GM21515 (cell line): ENCODE measurements around the gene APLP1.
"Not testable (repeated sequence)": the region's sequence is repeated elsewhere in the genome, so short reads cannot be mapped to it uniquely, and the experiment has no call there.

Experiments used
- ATAC-seq: cut with Tn5 transposase; IDR thresholded peaks from one replicate; pipeline ENCODE4 v1.9.1; 2021; ENCODE audit not compliant: unreplicated experiment

The APLP1 gene

GRCh38 chr19:35882114-35882832 lies 13.9 kb downstream of the APLP1 start:
- ATAC-seq = no peak

- ATAC-seq = no peak
These were observed 15.5 kb downstream of the APLP1 start for GRCh38 chr19:35883882-35884281.

GRCh38 chr19:35885225-35885738 lies 16.9 kb downstream of the APLP1 start:
- ATAC-seq = no peak

GRCh38 chr19:35885904-35886303 lies 17.5 kb downstream of the APLP1 start:
- ATAC-seq = no peak

GRCh38 chr19:35887197-35887596 lies 18.8 kb downstream of the APLP1 start:
- no peak for ATAC-seq

GRCh38 chr19:35888398-35888797 lies 20.0 kb downstream of the APLP1 start:
- ATAC-seq = no peak

- ATAC-seq = no peak
These were observed 21.2 kb downstream of the APLP1 start for GRCh38 chr19:35889370-35890112.

- no peak for ATAC-seq
These were observed 21.8 kb downstream of the APLP1 start for GRCh38 chr19:35890113-35890650.

- ATAC-seq = not testable (repeated sequence)
These were observed 23.4 kb downstream of the APLP1 start for GRCh38 chr19:35891819-35892218.

- ATAC-seq = no peak
These were observed 26.0 kb downstream of the APLP1 start for GRCh38 chr19:35894342-35894741.

- ATAC-seq = no peak
These were observed 27.7 kb downstream of the APLP1 start for GRCh38 chr19:35895911-35896642.

- no peak for ATAC-seq
These were observed 28.3 kb downstream of the APLP1 start for GRCh38 chr19:35896643-35897040.

GRCh38 chr19:35897706-35898451 lies 29.5 kb downstream of the APLP1 start:
- no peak for ATAC-seq

GRCh38 chr19:35898499-35898809 lies 30.1 kb downstream of the APLP1 start:
- no peak for ATAC-seq

GRCh38 chr19:35899547-35900214 lies 31.3 kb downstream of the APLP1 start:
- ATAC-seq = peak; percentile 37

- no peak for ATAC-seq
These were observed 32.8 kb downstream of the APLP1 start for GRCh38 chr19:35901055-35901644.

GRCh38 chr19:35901854-35902661 lies 33.7 kb downstream of the APLP1 start, which contains the start of gene HCST:
TSS of gene HCST (plus strand) at chr19:35902529. CDS start at chr19:35902594, 65 bp downstream.
- no peak for ATAC-seq

GRCh38 chr19:35902870-35903475 lies 34.6 kb downstream of the APLP1 start:
- ATAC-seq = no peak
